GM12801 (cell line): ENCODE results near the gene ZNF281.

Source experiments
- CTCF ChIP-seq: IDR thresholded peaks from one replicate; pipeline ENCODE4 v1.5.1; 2011; ENCODE audit warnings: control low read depth; ENCODE audit not compliant: insufficient read length; ENCODE audit errors: extremely low read depth

Gene ZNF281

GRCh38 chr1:200437556-200438203 lies 27.8 kb upstream of the ZNF281 start:
- no peak for TF ChIP-seq CTCF

- TF ChIP-seq CTCF = no peak
Measured at GRCh38 chr1:200437088-200437487, 27.3 kb upstream of the ZNF281 start.

DNA sequence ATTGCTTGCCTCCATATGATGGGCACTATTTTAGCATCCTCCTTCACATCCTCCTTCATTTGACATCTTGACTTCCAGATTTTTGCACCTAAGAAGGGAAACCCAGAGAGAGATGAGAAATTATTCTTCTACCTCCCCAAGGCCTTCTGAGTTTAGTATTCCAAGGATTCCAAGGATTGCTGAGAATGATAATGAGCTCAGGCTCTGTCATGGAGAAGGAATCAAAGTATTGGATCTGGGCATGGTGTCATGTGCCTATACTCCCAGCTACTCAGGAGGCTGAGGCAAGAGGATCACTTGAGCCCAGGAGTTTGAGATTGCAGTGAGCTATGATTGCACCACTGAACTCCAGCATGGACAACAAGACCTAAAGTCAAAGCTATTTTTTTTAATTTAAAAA lies 26.6 kb upstream of the ZNF281 start:
- TF ChIP-seq CTCF = no peak

GRCh38 chr1:200435200-200435780 lies 25.5 kb upstream of the ZNF281 start:
- TF ChIP-seq CTCF = no peak

DNA sequence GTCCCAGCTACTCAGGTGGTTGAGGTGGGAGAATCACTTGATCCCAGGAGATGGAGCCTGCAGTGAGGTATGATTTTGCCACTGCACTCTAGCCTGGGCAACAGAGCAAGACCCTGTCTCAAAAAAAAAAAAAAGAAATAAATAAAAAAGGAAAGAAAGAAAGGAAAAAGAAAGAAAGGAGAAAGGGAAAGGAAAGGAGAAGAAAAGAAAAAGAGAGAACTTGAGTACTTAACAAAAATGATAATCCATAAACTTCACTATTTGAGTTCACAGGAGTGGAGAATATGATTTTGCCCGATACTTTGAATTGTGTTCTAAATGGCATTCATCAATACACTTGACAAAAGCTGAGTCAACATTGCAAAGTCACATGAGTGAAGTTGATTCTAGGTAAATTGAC lies 23.8 kb upstream of the ZNF281 start:
- TF ChIP-seq CTCF = no peak

DNA sequence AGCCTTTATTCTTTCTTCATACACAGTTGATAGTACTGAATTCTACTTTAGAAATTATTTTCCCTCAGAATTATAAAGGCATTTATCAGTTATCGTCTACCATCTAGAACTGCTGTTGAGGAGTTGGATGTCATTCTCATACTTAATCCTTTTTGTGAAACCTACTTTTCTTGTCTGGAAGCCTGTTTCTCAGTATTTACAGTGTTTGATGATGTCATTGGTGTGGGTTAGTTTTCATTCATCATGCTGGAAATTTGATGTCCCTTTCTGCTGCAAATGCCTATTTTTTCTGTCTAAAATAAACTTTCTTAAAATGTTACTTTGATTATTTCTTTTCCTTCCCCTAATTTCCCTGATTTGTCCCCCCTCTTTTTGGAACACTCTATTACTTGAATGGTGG lies 22.8 kb upstream of the ZNF281 start:
- no peak for TF ChIP-seq CTCF

DNA sequence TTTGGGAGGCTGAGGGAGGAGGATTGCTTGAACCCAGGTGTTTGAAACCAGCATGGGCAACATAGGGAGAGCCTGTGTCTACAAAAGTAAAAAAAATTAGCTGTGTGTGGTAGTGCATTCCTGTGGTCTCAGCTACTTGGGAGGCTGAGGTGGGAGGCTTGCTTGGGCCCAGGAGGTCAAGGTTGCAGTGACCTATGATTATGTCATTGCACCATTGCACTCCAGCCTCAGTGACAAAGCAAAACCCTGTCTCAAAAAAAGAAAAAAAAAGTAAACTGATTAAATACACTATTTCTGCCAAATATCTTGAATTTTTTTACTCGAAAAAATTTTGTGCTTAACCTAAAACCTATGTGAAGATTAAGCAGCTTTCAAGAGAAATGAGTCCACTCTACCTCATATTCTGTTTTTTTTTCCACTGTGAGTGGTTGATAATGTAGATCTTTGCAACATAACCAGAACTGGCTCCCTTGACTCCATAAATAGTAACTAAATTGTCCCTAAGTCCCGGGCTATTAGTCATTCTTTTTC lies 19.4 kb upstream of the ZNF281 start:
- TF ChIP-seq CTCF = no peak
